SK-N-DZ (cell line): ENCODE data around the gene PARVA.
"Not testable (repeated sequence)": the region's sequence is repeated elsewhere in the genome, so short reads cannot be mapped to it uniquely, and the experiment has no call there.

ENCODE experiments used
- DNase-seq: peaks from one replicate; pipeline ENCODE4 v3.0.0-alpha.2; 2015; ENCODE audit warnings: low spot score

The PARVA gene

DNA sequence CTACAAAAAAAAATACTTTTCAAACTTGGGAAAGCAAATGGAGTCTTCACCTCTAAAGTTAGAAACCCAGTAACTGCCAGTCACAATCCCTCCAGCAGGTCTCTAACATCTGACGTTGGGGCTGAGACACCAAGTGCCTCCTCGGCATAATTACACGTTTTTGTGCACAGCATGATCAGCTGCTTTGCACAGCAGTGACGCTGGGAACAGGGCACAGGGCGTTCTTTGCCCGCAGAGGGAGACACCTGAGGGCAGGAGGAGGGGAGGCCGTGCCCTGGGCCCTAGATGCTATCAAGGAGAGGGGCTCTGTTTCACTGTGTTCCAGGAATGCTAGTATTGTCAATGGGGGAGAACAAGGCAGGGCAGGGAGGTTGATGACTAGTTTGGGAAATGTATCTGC lies 120.1 kb downstream of the PARVA start:
- no peak for DNase-seq

GRCh38 chr11:12499071-12499470 lies 121.7 kb downstream of the PARVA start:
- DNase-seq, result no peak

DNA sequence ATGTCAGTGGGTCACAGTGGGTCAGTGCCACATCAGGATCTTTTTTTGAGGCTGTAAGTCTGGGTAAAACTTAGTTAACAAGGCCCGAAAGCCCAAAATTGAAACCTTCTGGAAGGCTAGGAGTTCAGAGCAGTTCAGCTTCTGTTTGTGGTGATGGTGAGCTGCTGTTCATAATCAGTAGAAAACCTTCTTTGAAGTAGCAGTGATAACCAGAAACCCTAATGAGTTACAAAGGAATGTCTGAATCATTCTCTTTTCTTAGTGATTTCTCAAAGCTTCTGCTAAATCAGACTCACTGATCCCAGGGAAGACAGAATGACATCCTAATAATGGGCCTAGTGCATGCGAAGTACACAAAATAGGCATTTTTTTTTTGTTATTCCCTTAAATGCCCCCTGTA lies 124.7 kb downstream of the PARVA start:
- DNase-seq, result no peak

GRCh38 chr11:12503039-12503484 lies 125.7 kb downstream of the PARVA start:
- DNase-seq, result no peak

GRCh38 chr11:12503886-12504285 lies 126.5 kb downstream of the PARVA start:
- DNase-seq, result no peak

- DNase-seq, result no peak
Measured at GRCh38 chr11:12505183-12505582, 127.8 kb downstream of the PARVA start.

DNA sequence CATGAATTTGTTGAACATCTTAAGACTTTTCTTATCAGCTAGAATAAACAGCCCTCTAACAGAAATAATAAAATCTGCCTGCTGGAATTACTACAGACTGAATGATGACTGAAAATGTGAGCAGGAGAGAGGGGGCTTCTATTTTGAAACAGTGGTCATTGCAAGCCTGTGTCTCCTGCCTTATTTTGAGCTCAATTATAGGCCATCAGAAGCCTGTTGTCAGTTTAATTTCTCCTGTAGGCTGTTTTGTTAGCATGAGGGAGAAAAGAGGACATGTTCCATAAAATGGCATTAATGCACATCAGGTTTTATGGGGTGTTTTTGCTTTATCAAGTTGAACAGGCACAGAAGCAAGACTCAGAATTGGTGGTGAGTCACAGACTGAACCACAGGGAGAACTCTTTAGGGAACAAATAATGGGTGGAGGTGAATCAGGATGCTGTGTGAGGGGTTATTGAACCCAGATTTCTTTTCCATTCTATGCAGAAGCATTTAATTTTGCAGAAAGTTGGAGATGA lies 129.1 kb downstream of the PARVA start:
- DNase-seq, result peak; percentile 32

GRCh38 chr11:12507391-12507790 lies 130.0 kb downstream of the PARVA start:
- no peak for DNase-seq

GRCh38 chr11:12508151-12508751 lies 130.9 kb downstream of the PARVA start:
- no peak for DNase-seq

DNA sequence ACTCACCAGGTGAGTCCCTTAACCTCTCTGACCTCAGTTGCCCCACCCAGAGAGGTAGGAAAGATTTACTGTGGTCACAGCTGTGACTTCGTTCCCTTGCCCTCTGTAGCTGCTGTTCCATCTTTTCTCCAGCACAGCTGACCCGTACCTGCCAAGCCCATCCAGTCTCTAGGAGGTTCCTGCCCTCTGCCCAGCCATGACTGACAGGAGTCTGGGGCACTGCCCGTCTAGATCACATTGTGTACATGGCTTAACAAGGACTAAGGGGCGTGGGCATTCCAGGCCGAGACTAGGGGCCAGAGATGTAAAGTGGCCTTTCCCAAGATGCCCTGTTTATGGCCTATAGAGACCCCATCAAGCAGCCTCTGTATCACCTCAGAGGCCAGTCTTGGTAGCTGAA lies 132.0 kb downstream of the PARVA start:
- no peak for DNase-seq

DNA sequence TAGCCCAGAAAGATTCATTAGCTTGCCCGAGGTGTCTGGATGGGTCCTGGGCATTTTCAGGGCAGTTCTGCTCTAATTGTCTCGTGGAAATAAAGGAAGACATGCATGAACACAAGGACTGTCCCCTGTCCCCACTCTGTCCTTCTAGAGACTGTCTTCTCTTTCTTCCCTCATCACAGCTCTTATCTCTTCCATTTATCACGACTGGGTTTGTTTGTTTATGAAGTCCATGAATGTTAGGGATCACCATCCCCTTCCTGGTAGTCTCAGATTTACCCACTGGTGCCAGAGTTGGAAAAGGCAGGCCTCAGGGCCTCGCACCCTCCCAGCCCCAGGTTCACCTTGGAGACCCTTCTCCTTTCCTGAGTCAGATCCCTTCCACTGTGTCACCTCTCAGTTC lies 134.8 kb downstream of the PARVA start:
- peak; percentile 41 for DNase-seq

GRCh38 chr11:12512826-12513395 lies 135.5 kb downstream of the PARVA start:
- no peak for DNase-seq

GRCh38 chr11:12516387-12517105 lies 139.2 kb downstream of the PARVA start:
- no peak for DNase-seq

- no peak for DNase-seq
Measured at GRCh38 chr11:12517306-12517705, 139.9 kb downstream of the PARVA start.

DNA sequence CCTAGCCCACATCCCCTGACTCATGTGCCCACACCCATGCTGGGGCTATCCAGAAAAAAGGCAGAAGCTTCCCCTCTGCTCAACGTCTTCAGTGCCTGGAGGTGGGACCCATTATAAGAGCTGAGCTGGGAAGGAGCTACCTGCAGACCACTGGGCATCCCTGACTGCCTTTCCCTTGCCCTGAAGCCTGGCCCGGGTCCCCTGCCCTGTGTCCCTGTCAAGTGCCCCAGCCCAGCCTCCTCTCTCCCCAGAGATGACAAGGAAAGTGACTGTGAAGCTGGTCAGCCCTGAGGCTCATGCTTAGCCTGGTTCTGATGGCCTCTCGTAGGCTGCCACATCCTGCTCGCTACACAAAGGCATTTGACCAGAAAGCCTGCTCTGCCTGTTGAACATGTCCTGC lies 140.4 kb downstream of the PARVA start:
- no peak for DNase-seq

DNA sequence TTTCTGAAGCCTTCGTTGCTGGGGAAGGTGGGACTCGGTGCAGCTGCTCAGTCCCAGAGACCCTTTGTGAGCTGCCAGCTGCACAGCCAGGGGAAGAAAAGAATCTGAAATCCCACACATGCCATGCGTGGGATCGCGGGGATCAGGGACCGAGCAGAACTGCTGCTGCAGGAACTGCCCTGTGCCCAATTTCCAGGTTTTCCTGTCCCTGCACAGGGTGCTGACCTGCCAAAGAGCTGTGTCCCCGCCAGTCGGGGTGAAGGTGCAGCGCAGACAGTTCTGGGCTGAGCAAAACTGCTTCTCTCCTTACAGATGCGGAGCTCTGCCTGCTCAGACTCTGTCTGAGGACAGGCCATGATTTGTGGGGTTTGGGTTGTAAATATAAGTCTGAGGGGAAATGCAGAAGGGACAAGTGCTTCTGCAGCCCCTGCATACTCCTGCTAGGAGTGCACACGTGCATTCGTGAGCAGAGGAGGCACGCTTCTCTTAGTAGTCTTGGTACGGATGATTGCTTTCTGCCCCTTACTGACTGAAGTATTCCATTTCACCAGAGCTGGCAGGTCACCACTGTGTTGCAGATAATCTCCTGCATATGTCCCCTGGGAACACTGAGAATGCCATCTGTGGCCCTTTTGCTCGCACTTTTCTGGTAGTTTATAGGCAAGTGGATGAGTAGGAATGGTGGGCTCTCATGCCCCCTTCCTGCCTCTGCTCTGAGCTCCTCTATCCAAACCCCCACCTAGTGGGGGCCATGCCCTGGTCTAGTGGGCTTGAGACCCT lies 141.4 kb downstream of the PARVA start:
- no peak for DNase-seq

DNA sequence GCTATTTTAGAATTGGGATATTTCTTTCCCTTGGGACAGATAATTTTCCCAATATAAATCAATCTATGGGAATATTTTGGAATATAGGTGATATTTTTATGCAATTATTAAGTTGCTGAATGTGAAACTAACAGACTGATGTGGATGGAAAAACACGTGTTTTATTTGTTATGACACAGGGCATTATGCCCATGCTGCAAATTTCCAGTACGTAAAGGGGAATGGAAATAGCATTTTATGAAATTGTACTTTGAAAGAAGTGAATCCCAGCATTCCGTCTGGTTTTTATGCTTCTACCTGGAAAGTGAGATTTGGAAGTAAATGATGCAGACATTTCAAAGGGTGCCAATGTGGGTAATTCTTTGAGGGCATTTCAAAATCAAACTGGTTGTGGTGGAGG lies 142.7 kb downstream of the PARVA start:
- DNase-seq, result no peak

DNA sequence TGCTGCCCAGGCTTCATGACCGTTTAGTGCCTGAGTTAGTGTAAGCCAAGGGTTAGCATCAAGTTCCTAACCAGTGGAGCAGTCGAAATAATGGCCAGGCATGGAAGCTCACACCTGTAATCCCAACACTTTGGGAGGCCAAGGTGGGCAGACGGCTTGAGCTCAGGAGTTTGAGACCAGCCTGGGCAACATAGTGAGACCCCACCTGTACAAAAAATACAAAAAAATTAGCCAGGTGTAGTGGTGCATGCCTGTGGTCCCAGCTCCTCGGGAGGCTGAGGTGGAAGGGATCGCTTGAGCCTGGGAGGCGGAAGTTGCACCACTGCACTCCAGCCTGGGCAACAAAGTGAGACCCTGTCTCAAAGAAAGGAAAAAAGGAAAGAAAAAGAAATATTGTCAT lies 143.2 kb downstream of the PARVA start:
- DNase-seq, result not testable (repeated sequence)

- DNase-seq, result peak; percentile 52
Measured at GRCh38 chr11:12523180-12523924, 146.0 kb downstream of the PARVA start.

DNA sequence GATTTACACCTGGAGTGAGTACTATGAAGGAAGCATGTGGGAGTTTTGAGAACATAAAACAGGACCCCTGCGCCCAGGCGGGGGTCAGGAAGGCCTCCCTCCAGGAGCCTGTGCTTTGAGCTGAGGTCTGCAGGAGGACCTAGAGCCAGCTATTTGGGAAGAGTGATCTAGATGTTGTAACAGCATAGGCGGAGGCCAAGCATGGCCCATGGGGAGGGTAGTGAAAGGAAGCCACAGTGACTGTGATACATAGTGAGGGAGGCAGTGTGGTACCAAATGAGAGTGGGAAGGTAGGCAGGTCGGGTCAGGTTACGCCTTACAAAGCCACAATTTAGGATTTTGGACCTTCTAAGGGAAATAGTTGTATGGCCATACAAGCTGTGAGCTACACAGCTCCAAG lies 147.5 kb downstream of the PARVA start:
- DNase-seq, result no peak

DNA sequence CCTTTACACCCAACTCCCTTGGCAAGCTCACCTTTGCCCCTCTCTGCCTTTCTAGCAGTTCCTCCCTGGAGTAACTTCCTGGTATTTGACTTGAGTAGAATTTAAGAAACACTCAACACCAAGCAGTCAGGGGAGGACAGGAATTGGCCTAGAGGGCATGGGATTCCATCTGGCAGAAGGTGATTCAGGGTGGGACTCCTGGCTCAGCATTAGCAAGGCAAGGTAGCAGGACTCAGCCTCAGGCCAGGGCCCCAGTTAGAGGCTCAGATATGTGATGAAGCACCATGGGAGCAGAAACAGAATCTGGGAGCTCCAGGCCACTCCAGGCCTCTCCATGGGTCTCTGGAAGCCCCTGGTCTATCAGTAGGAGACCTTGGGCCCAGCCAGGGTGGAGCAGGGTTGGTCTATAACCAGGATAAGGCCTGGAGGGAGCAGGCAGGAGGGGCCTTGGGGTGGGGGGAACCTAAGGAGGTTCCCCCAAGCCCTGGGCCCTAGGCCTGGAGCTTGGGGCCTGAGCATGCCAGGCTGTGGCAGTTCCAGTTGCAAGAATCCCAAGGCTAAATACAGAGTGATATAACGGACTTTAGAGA lies 148.2 kb downstream of the PARVA start:
- DNase-seq, result no peak
